ENCODE results near the gene PID1.

PID1 gene

GRCh38 chr2:229231885-229232284 is 39.2 kb downstream of the PID1 start:
- no peaks in the 10 kb centered on the region for H3K9me3 ChIP-seq (ENCODE audit: insufficient read depth, low read length)
- no peaks in the 10 kb centered on the region for H3K36me3 ChIP-seq (ENCODE audit: insufficient read depth, insufficient read length, low read length)
- no peaks in the 10 kb centered on the region for H3K27me3 ChIP-seq (ENCODE audit: insufficient read depth, insufficient read length)
- no peaks in the 10 kb centered on the region for H3K4me1 ChIP-seq (ENCODE audit: insufficient read depth, insufficient read length)
- TF ChIP-seq SUZ12 (IDR thresholded peaks at IDR 0.05; ENCODE audit: extremely low read depth, insufficient read depth, insufficient read length) (no peak), YY1 (IDR thresholded peaks at IDR 0.05; ENCODE audit: insufficient read depth, insufficient read length) (no peak), ZNF274 (IDR thresholded peaks at IDR 0.05; ENCODE audit: low read depth, low read length) (no peak)
- no peak overlapping the region for H3K4me3 ChIP-seq (ENCODE audit: insufficient read length, low read depth)
- H3K9ac ChIP-seq (ENCODE audit: insufficient read length, low read depth), result no peak overlapping the region
- no peak for DNase-seq (ENCODE audit: low read depth, low spot score)

GRCh38 chr2:229231328-229231868 is 39.7 kb downstream of the PID1 start:
- no peaks in the 10 kb centered on the region for H3K4me1 ChIP-seq (ENCODE audit: insufficient read depth, insufficient read length)
- H3K9me3 ChIP-seq (ENCODE audit: insufficient read depth, low read length), result no peaks in the 10 kb centered on the region
- no peak overlapping the region for H3K9ac ChIP-seq (ENCODE audit: insufficient read length, low read depth)
- H3K36me3 ChIP-seq (ENCODE audit: insufficient read depth, insufficient read length, low read length), result no peaks in the 10 kb centered on the region
- TF ChIP-seq SUZ12 (IDR thresholded peaks at IDR 0.05; ENCODE audit: extremely low read depth, insufficient read depth, insufficient read length) (no peak), YY1 (IDR thresholded peaks at IDR 0.05; ENCODE audit: insufficient read depth, insufficient read length) (no peak), ZNF274 (IDR thresholded peaks at IDR 0.05; ENCODE audit: low read depth, low read length) (no peak)
- H3K4me3 ChIP-seq (ENCODE audit: insufficient read length, low read depth), result no peak overlapping the region
- no peak for DNase-seq (ENCODE audit: low read depth, low spot score)
- H3K27me3 ChIP-seq (ENCODE audit: insufficient read depth, insufficient read length), result no peaks in the 10 kb centered on the region

- Histone ChIP-seq H3K4me1 (ENCODE audit: insufficient read depth, insufficient read length) (no peaks in the 10 kb centered on the region), H3K4me3 (ENCODE audit: insufficient read length, low read depth) (no peak overlapping the region), H3K9me3 (ENCODE audit: insufficient read depth, low read length) (no peaks in the 10 kb centered on the region), H3K27me3 (ENCODE audit: insufficient read depth, insufficient read length) (no peaks in the 10 kb centered on the region), H3K36me3 (ENCODE audit: insufficient read depth, insufficient read length, low read length) (no peaks in the 10 kb centered on the region), H3K9ac (ENCODE audit: insufficient read length, low read depth) (no peak overlapping the region)
- DNase-seq (ENCODE audit: low read depth, low spot score), result no peak
- TF ChIP-seq YY1 (IDR thresholded peaks at IDR 0.05; ENCODE audit: insufficient read depth, insufficient read length) (no peak), ZNF274 (IDR thresholded peaks at IDR 0.05; ENCODE audit: low read depth, low read length) (no peak), SUZ12 (IDR thresholded peaks at IDR 0.05; ENCODE audit: extremely low read depth, insufficient read depth, insufficient read length) (no peak)
Observed at GRCh38 chr2:229230911-229231310, 40.2 kb downstream of the PID1 start.

- TF ChIP-seq YY1 (IDR thresholded peaks at IDR 0.05; ENCODE audit: insufficient read depth, insufficient read length) (no peak), SUZ12 (IDR thresholded peaks at IDR 0.05; ENCODE audit: extremely low read depth, insufficient read depth, insufficient read length) (no peak), ZNF274 (IDR thresholded peaks at IDR 0.05; ENCODE audit: low read depth, low read length) (no peak)
- Histone ChIP-seq H3K36me3 (ENCODE audit: insufficient read depth, insufficient read length, low read length) (no peaks in the 10 kb centered on the region), H3K27me3 (ENCODE audit: insufficient read depth, insufficient read length) (no peaks in the 10 kb centered on the region), H3K4me1 (ENCODE audit: insufficient read depth, insufficient read length) (no peaks in the 10 kb centered on the region), H3K4me3 (ENCODE audit: insufficient read length, low read depth) (no peak overlapping the region), H3K9me3 (ENCODE audit: insufficient read depth, low read length) (no peaks in the 10 kb centered on the region), H3K9ac (ENCODE audit: insufficient read length, low read depth) (no peak overlapping the region)
- DNase-seq (ENCODE audit: low read depth, low spot score), result no peak
Observed at GRCh38 chr2:229230256-229230655, 40.8 kb downstream of the PID1 start.

GRCh38 chr2:229226382-229226781 is 44.7 kb downstream of the PID1 start:
- Histone ChIP-seq H3K9me3 (ENCODE audit: insufficient read depth, low read length) (no peaks in the 10 kb centered on the region), H3K27me3 (ENCODE audit: insufficient read depth, insufficient read length) (no peaks in the 10 kb centered on the region), H3K4me1 (ENCODE audit: insufficient read depth, insufficient read length) (no peaks in the 10 kb centered on the region), H3K36me3 (ENCODE audit: insufficient read depth, insufficient read length, low read length) (no peaks in the 10 kb centered on the region), H3K4me3 (ENCODE audit: insufficient read length, low read depth) (no peak overlapping the region), H3K9ac (ENCODE audit: insufficient read length, low read depth) (no peak overlapping the region)
- TF ChIP-seq YY1 (IDR thresholded peaks at IDR 0.05; ENCODE audit: insufficient read depth, insufficient read length), result no peak
- TF ChIP-seq SUZ12 (IDR thresholded peaks at IDR 0.05; ENCODE audit: extremely low read depth, insufficient read depth, insufficient read length), result no peak
- TF ChIP-seq ZNF274 (IDR thresholded peaks at IDR 0.05; ENCODE audit: low read depth, low read length), result no peak
- no peak for DNase-seq (ENCODE audit: low read depth, low spot score)

- no peak overlapping the region for H3K4me3 ChIP-seq (ENCODE audit: insufficient read length, low read depth)
- no peaks in the 10 kb centered on the region for H3K9me3 ChIP-seq (ENCODE audit: insufficient read depth, low read length)
- no peak for DNase-seq (ENCODE audit: low read depth, low spot score)
- H3K4me1 ChIP-seq (ENCODE audit: insufficient read depth, insufficient read length), result no peaks in the 10 kb centered on the region
- H3K36me3 ChIP-seq (ENCODE audit: insufficient read depth, insufficient read length, low read length), result no peaks in the 10 kb centered on the region
- TF ChIP-seq YY1 (IDR thresholded peaks at IDR 0.05; ENCODE audit: insufficient read depth, insufficient read length), result no peak
- TF ChIP-seq SUZ12 (IDR thresholded peaks at IDR 0.05; ENCODE audit: extremely low read depth, insufficient read depth, insufficient read length), result no peak
- TF ChIP-seq ZNF274 (IDR thresholded peaks at IDR 0.05; ENCODE audit: low read depth, low read length), result no peak
- H3K27me3 ChIP-seq (ENCODE audit: insufficient read depth, insufficient read length), result no peaks in the 10 kb centered on the region
- H3K9ac ChIP-seq (ENCODE audit: insufficient read length, low read depth), result no peak overlapping the region
Observed at GRCh38 chr2:229223107-229223506, 48.0 kb downstream of the PID1 start.

GRCh38 chr2:229221641-229222040 is 49.4 kb downstream of the PID1 start:
- Histone ChIP-seq H3K9ac (ENCODE audit: insufficient read length, low read depth) (no peak overlapping the region), H3K4me1 (ENCODE audit: insufficient read depth, insufficient read length) (no peaks in the 10 kb centered on the region), H3K27me3 (ENCODE audit: insufficient read depth, insufficient read length) (no peaks in the 10 kb centered on the region), H3K36me3 (ENCODE audit: insufficient read depth, insufficient read length, low read length) (no peaks in the 10 kb centered on the region), H3K4me3 (ENCODE audit: insufficient read length, low read depth) (no peak overlapping the region), H3K9me3 (ENCODE audit: insufficient read depth, low read length) (no peaks in the 10 kb centered on the region)
- TF ChIP-seq ZNF274 (IDR thresholded peaks at IDR 0.05; ENCODE audit: low read depth, low read length), result no peak
- no peak for TF ChIP-seq SUZ12 (IDR thresholded peaks at IDR 0.05; ENCODE audit: extremely low read depth, insufficient read depth, insufficient read length)
- no peak for TF ChIP-seq YY1 (IDR thresholded peaks at IDR 0.05; ENCODE audit: insufficient read depth, insufficient read length)
- DNase-seq (ENCODE audit: low read depth, low spot score), result no peak
